Body of pancreas (tissue), 4 donors: Measurements from ENCODE around the gene NR2F1-AS1. TPM values are rescaled to one million over a fixed set of nuclear protein-coding genes. Genes with fewer than 3 reads are reported as not detected.
A peak's percentile ranks its signal among the peaks of the same experiment; 100 is the strongest.

Experiments
- ATAC-seq: fragments of 150-250 bp; one replicate; pipeline ENCODE4 v1.9.1; 2016
- DNase-seq, 4 donors: peaks; one replicate each; pipeline ENCODE4 v3.0.0-alpha.2; 2019
- H3K27ac ChIP-seq, 4 donors: fragments of 200-600 bp; sonication (generic); 1 replicate in 3 of 4; 2 replicates in 1 of 4; pipeline versions ENCODE4 v1.5.1 to v1.6.1; 2016 to 2019; ENCODE audit warnings: mild to moderate bottlenecking in 1 of 4, mixed read lengths in 1 of 4, moderate library complexity in 1 of 4
- H3K27me3 ChIP-seq, 2 donors: fragments of 200-600 bp; sonication (generic); one replicate each; pipeline ENCODE4 v1.6.0; 2016; ENCODE audit warnings: mild to moderate bottlenecking in 1 of 2
- H3K36me3 ChIP-seq, 2 donors: fragments of 200-600 bp; sonication (generic); replicated peaks in 1 of 2; 2 replicates each; pipeline ENCODE4 v1.5.1; 2016; ENCODE audit warnings: low read depth in 2 of 2; ENCODE audit not compliant: insufficient read depth in 1 of 2
- H3K4me1 ChIP-seq: fragments of 200-600 bp; sonication (generic); one replicate; pipeline ENCODE4 v1.6.0; 2016
- H3K4me3 ChIP-seq, 2 donors: fragments of 200-600 bp; sonication (generic); 1 replicate in 1 of 2; 2 replicates in 1 of 2; pipeline ENCODE4 v1.5.1; 2016 to 2019
- H3K9me3 ChIP-seq, 3 donors: fragments of 200-600 bp; sonication (generic); 1 replicate in 2 of 3; 2 replicates in 1 of 3; pipeline ENCODE4 v1.5.1; 2016
- POLR2A ChIP-seq, 3 donors: fragments of 450-650 bp; IDR thresholded peaks; one replicate each; pipeline ENCODE4 v1.6.1; 2016; ENCODE audit warnings: antibody characterized with exemption in 3 of 3, mild to moderate bottlenecking in 2 of 3
- WGBS, 2 donors: methylation state at CpG; one replicate each; pipeline ENCODE4 v1.1.5; 2017; 5-methylcytosine and 5-hydroxymethylcytosine counted together
- intact Hi-C: fragments of 100-400 bp; cut with DNase I; formaldehyde crosslinking; loops from one replicate; pipeline ENCODE4 v1.15.1; 2023
- total RNA-seq, 2 donors: library from RNA; depleted of rRNA; stranded (reverse); fragments of >200 nt; gene quantifications; one replicate each; pipeline ENCODE4 v1.1.0, GENCODE V29; 2016
- TF ChIP-seq, protein P1 (sequence below), 7 experiments: fragments of 450-650 bp in 4 of 7; fragments of 200-600 bp in 3 of 7; sonication (generic) in 3 of 7; IDR thresholded peaks; one replicate each; pipeline ENCODE4 v1.5.1; 2016 to 2019; ENCODE audit warnings: antibody characterized with exemption in 7 of 7

The NR2F1-AS1 gene
- total RNA-seq, 2 donors from 2014 or later: 4.9 to 5.3 TPM

DNA sequence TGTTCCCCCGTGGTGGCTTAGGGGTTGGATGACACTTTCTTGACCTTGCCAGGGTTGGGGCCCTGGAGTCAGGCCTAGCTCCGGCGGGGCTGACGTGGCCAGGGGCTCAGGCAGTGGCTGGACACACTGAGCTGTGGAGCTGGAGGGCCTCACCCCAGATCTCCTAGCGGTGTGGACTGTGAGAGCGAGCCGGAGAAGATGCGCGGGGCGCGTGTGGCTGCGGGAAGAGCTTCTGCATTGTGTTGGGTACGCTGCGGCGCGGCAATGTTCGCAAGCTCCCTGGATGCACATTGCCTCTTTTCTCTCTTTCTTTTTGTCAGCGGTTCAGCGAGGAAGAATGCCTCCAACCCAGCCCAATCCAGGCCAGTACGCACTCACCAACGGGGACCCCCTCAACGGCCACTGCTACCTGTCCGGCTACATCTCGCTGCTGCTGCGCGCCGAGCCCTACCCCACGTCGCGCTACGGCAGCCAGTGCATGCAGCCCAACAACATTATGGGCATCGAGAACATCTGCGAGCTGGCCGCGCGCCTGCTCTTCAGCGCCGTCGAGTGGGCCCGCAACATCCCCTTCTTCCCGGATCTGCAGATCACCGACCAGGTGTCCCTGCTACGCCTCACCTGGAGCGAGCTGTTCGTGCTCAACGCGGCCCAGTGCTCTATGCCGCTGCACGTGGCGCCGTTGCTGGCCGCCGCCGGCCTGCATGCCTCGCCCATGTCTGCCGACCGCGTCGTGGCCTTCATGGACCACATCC, 6.8 kb upstream of the NR2F1-AS1 start:
- Histone ChIP-seq H3K9me3 (no peaks in the 10 kb centered on the region), H3K4me3 (no peak overlapping the region), H3K36me3 (no peaks in the 10 kb centered on the region), H3K27ac (no peak overlapping the region), H3K4me1 (peaks cover 11% of the 10 kb centered on the region), H3K27me3 (peaks cover 0 to 4% of the 10 kb centered on the region in 2 donors)
- DNase-seq (no peak), ATAC-seq (no peak)
- intact Hi-C loops: no loop called here
- TF ChIP-seq POLR2A (IDR thresholded peaks at IDR 0.05): no peak
- TF ChIP-seq, protein P1, sequence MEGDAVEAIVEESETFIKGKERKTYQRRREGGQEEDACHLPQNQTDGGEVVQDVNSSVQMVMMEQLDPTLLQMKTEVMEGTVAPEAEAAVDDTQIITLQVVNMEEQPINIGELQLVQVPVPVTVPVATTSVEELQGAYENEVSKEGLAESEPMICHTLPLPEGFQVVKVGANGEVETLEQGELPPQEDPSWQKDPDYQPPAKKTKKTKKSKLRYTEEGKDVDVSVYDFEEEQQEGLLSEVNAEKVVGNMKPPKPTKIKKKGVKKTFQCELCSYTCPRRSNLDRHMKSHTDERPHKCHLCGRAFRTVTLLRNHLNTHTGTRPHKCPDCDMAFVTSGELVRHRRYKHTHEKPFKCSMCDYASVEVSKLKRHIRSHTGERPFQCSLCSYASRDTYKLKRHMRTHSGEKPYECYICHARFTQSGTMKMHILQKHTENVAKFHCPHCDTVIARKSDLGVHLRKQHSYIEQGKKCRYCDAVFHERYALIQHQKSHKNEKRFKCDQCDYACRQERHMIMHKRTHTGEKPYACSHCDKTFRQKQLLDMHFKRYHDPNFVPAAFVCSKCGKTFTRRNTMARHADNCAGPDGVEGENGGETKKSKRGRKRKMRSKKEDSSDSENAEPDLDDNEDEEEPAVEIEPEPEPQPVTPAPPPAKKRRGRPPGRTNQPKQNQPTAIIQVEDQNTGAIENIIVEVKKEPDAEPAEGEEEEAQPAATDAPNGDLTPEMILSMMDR (IDR thresholded peaks at IDR 0.05): no peak
- WGBS, 2 donors: 53 to 74% methylated on average over 52 to 59 of the region's 59 CpGs

DNA sequence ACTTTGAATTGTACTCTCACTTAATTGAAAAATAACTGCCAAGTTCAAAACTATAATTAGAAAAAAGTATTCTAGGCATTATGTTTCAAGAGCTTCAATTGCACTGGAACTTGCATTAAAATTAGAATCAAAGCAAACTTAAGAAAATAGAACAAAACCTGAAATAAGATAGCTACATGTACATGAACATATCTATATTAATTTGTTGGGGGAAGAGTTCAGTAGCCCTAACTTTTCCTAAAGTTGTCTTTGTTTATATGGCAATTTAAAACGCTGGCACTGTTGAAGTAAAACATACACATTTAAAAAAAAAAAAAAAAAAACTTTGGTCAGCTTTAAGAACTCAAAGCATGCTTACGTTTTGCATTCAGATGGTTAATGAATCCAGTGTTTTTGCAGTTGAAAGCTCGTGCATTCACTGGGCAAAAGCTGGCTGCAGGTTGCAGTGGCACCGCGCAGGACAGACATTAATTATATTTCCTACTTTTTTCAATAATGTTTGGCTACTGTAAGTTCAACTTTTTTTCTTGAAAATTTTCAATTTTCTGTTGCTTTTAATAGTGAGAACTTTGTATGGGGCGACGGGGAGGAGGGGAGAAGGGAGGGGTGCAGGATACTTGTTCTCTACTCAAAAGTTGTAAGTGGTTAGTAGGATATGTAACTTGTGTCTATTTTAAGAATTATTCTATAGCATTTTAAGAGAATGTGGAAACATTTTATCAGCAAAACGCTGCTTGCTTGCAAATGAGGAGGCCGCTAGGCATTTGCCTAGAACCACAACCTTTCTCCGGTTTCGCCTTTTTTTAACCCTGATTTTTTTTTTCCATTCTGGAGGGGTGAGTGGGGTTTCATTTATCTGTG, 5.9 kb upstream of the NR2F1-AS1 start:
- no peak overlapping the region for H3K27ac ChIP-seq
- H3K4me3 ChIP-seq: no peak overlapping the region
- peaks cover 0 to 4% of the 10 kb centered on the region in 2 donors for H3K27me3 ChIP-seq
- no peaks in the 10 kb centered on the region for H3K36me3 ChIP-seq
- intact Hi-C loops: no loop called here
- no peak for DNase-seq
- WGBS, 2 donors: 60 to 76% methylated on average over 11 of the region's 11 CpGs
- no peak for TF ChIP-seq POLR2A (IDR thresholded peaks at IDR 0.05)
- TF ChIP-seq, protein P1 (IDR thresholded peaks at IDR 0.05): no peak
- H3K9me3 ChIP-seq: no peaks in the 10 kb centered on the region
- no peak for ATAC-seq
- H3K4me1 ChIP-seq: peaks cover 18% of the 10 kb centered on the region

DNA sequence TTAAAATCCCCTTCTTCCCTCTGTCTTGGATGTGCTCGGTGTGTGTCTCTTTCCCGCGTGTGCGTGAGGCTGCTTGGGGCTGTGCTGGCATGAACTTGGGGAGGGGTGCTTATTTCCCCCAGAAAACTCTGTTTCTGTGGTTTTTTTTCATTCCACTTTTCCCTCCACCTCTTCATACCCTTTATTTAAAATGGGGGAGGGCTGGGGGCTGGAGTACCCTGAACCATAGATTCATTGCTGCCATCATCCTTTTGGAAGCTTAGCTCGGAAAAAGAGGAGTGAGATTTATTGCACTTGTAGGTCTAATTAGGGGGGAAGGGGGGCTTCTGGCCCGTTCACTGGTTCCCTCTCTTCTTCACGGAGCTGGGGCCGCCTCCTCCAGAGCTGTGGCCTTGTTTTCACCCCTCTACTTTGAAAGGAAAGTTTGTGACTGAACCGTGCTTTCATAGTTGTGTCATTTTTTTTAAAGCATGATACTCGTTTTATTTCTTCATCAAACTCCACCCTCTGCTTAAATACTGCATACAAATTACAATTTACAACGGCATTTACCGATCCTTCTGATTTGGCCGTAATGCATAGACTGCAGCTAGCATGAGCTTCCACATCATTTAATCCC, 4.9 kb upstream of the NR2F1-AS1 start:
- TF ChIP-seq POLR2A (IDR thresholded peaks at IDR 0.05): no peak
- TF ChIP-seq, protein P1 (IDR thresholded peaks at IDR 0.05): no peak
- no peak for ATAC-seq
- Histone ChIP-seq H3K27me3 (peaks cover 0 to 4% of the 10 kb centered on the region in 2 donors), H3K4me1 (peaks cover 25% of the 10 kb centered on the region), H3K4me3 (peak overlapping the region in 1 of 2 donors; percentile 27), H3K36me3 (no peaks in the 10 kb centered on the region), H3K27ac (peak overlapping the region in 2 of 4 donors; percentile 9 to 21), H3K9me3 (no peaks in the 10 kb centered on the region)
- intact Hi-C loops: no loop called here
- WGBS, 2 donors: 31 to 34% methylated on average over 13 of the region's 13 CpGs
- DNase-seq: no peak

DNA sequence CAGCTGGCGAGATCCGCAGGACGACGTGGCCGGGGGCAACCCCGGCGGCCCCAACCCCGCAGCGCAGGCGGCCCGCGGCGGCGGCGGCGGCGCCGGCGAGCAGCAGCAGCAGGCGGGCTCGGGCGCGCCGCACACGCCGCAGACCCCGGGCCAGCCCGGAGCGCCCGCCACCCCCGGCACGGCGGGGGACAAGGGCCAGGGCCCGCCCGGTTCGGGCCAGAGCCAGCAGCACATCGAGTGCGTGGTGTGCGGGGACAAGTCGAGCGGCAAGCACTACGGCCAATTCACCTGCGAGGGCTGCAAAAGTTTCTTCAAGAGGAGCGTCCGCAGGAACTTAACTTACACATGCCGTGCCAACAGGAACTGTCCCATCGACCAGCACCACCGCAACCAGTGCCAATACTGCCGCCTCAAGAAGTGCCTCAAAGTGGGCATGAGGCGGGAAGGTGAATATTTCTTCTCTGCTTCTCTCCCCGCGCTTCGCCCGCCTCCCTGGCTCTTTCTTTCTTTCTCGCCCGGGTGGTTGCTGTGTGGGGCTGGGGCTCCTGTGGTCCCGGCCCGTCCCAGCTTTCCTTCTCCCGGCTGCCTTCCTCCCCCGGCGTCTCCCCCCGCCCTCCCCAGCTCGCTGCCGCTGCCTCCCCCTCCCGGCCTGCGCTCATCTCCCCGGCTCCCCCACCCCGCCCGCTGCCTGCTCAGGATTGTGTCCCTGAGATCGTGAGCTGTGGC, 4.2 kb upstream of the NR2F1-AS1 start:
- Histone ChIP-seq H3K9me3 (no peaks in the 10 kb centered on the region), H3K27ac (peak overlapping the region in 3 of 4 donors; percentile 9 to 40 (median 21)), H3K36me3 (no peaks in the 10 kb centered on the region), H3K4me3 (peak overlapping the region; percentile 16 to 27), H3K27me3 (peaks cover 0 to 4% of the 10 kb centered on the region in 2 donors), H3K4me1 (peaks cover 32% of the 10 kb centered on the region)
- intact Hi-C loops: no loop called here
- ATAC-seq (peak; percentile 8), DNase-seq (peak in 3 of 4 donors; percentile 52 to 57 (median 52))
- TF ChIP-seq, protein P1 (IDR thresholded peaks at IDR 0.05): no peak
- peak in 2 of 3 donors; percentile 32 to 57 for TF ChIP-seq POLR2A (IDR thresholded peaks at IDR 0.05)
- WGBS, 2 donors: 1 to 2% methylated on average over 23 to 70 of the region's 70 CpGs
